GOT3 (cell line): ENCODE results near the gene DDX54.
"Not testable (repeated sequence)": the region's sequence is repeated elsewhere in the genome, so short reads cannot be mapped to it uniquely, and the experiment has no call there.

Source experiments
- DNase-seq: peaks from one replicate; lab custom pipeline; 2025; ENCODE audit warnings: mixed read lengths; lab: John Stamatoyannopoulos, UW

Gene DDX54

GRCh38 chr12:113120670-113121370, 64.5 kb downstream of the DDX54 start:
- DNase-seq, result no peak

GRCh38 chr12:113119980-113120669, 65.2 kb downstream of the DDX54 start:
- no peak for DNase-seq

- DNase-seq, result no peak
Measured at GRCh38 chr12:113118142-113118541, 67.1 kb downstream of the DDX54 start.

DNA sequence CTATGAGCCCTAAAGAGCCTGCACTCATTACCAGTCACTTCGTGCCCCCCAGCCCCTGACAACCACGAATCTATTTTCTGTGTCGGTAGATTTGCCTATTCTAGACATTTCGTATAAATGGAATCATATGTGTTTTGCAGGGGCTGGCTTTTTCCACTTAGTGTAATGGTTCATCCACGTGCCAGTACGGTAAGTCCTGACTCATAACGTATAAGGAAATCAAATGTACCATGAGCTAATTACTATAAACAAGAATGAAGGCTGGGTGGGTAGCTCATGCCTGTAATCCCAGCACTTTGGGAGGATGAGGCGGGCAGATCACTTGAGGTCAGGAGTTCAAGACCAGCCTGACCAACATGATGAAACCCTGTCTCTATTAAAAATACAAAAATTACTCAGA, 67.6 kb downstream of the DDX54 start:
- DNase-seq, result not testable (repeated sequence)

DNA sequence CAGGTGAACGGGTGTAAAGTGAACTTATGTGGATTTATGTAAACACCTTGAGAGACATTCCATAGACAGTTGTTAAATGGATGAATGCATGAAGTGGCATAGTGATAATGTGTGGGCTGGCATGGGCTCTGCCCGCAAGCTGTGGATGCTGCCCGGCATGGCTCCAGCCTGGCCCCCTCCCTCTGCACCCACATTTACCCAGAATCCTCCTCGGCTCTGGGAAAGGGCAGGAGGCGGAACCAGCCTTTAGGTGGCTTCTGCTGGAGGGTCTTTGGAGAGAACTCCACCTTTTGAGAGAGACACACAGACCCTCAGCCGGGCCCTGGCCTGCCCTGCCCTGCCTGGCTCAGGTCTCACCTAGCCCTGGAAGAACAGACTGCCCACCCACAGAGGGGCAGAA, 68.4 kb downstream of the DDX54 start:
- DNase-seq, result no peak

GRCh38 chr12:113115455-113116126, 69.7 kb downstream of the DDX54 start:
- DNase-seq, result no peak

GRCh38 chr12:113114447-113115178, 70.7 kb downstream of the DDX54 start:
- DNase-seq, result no peak

DNA sequence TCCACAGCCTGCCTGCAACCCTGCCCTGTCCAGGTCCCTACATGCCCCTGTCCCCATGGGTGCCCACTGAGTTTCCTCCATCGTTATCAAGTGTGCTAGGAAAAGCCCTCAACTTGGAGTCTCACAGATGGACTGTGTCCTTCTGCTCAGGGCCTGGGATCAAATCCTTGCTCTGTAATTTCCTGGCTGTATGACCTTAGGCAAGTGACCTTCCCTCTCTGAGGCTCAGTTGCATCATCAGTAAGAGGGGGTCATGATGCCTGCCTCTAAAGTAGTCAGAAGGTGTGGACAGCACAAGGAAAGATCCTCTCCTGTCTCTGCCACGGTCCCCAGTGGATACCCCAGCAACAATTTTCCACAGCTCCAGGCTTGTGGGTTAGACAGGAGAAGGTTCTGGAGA, 71.9 kb downstream of the DDX54 start:
- DNase-seq, result no peak

GRCh38 chr12:113112043-113112899, 73.0 kb downstream of the DDX54 start:
- no peak for DNase-seq

- DNase-seq, result no peak
Measured at GRCh38 chr12:113111247-113111646, 74.0 kb downstream of the DDX54 start.

- DNase-seq, result no peak
Measured at GRCh38 chr12:113109872-113110599, 75.2 kb downstream of the DDX54 start.

DNA sequence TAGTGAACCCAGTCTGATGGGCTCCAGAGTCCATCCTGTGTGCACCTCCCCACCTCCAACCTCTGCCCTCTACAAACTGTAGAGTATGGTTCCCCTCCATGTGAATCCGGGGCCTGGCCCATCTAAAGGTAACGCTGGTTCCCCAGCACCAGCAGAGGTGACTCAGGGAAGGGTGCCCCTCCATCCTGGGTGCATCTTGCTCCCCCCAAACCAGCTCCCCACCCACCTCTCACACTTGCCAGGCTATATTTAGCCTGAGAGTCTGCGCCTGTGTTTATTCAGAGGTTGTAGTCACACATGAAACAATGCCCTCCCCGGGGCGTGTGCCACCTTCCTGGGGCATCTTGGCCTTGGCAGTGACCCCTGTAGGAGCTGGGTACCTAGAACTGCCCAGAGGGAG, 75.9 kb downstream of the DDX54 start:
- no peak for DNase-seq

DNA sequence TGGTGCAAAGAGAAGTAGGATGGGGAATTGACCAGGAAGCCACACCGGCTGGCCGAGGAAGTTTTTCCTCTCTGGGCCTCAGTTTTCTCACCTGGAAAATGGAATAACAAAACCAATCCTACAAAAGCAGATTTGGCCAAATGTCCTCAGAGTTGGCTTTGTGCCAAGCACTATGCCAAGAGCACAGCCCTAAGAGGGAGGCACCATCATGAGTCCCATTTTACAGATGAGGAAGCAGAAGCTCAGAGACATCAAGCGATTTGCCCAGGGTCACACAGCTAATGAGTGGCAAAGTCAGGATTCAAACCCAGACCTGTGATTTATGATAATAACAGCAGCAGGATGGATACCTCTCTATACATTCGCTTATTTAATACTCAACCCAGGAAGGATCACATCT, 77.0 kb downstream of the DDX54 start:
- DNase-seq, result no peak
